Heart right ventricle (tissue), 16 donors: ENCODE data around the gene MAPK7. TPM values are rescaled to one million over a fixed set of nuclear protein-coding genes. Genes with fewer than 3 reads are reported as not detected.

Source experiments
- ATAC-seq, 8 donors: fragments of 200-7000 bp; cut with Tn5 transposase; one replicate each; pipeline ENCODE4 v1.9.1; 2020; ENCODE audit warnings: mild to moderate bottlenecking in 8 of 8, moderate library complexity in 8 of 8, moderate number of reproducible peaks in 1 of 8
- DNase-seq, 2 donors: peaks; one replicate each; pipeline ENCODE4 v3.0.0-alpha.2; 2020
- H3K27ac ChIP-seq, 10 donors: fragments of 200-600 bp; sonication (generic) in 2 of 10; one replicate each; pipeline versions ENCODE4 v1.5.0 to v1.8.0; 2020 to 2022; ENCODE audit warnings: mild to moderate bottlenecking in 3 of 10
- H3K27me3 ChIP-seq, 7 donors: fragments of 200-600 bp; one replicate each; pipeline ENCODE4 v1.8.0; 2021 to 2022; ENCODE audit warnings: mild to moderate bottlenecking in 2 of 7
- H3K36me3 ChIP-seq, 9 donors: fragments of 200-600 bp; sonication (generic) in 1 of 9; one replicate each; pipeline versions ENCODE4 v1.5.0 to v1.8.0; 2020 to 2022; ENCODE audit warnings: mild to moderate bottlenecking in 2 of 9
- H3K4me1 ChIP-seq, 9 donors: fragments of 200-600 bp; sonication (generic) in 1 of 9; one replicate each; pipeline versions ENCODE4 v1.5.0 to v1.8.0; 2020 to 2022; ENCODE audit warnings: mild to moderate bottlenecking in 4 of 9
- H3K4me3 ChIP-seq, 10 donors: fragments of 200-600 bp; sonication (generic) in 2 of 10; one replicate each; pipeline versions ENCODE4 v1.5.0 to v1.8.0; 2020 to 2022; ENCODE audit warnings: mild to moderate bottlenecking in 7 of 10, moderate library complexity in 2 of 10
- H3K9me3 ChIP-seq, 11 donors: fragments of 200-600 bp in 10 of 11; sonication (generic) in 2 of 11; one replicate each; pipeline versions ENCODE4 v1.5.0 to v1.8.0; 2013 to 2022; ENCODE audit warnings: mild to moderate bottlenecking in 2 of 11, control low read depth in 1 of 11, moderate library complexity in 1 of 11
- CTCF ChIP-seq, 9 donors: fragments of 200-600 bp; sonication (generic) in 2 of 9; IDR thresholded peaks; one replicate each; pipeline versions ENCODE4 v1.5.0 to v1.8.0; 2021 to 2022; ENCODE audit warnings: antibody characterized with exemption in 9 of 9, mild to moderate bottlenecking in 5 of 9, moderate library complexity in 1 of 9
- WGBS, 2 donors: extraction: QIAGEN DNeasy Blood & Tissue Kit; methylation state at CpG; one replicate each; pipeline ENCODE4 v1.1.7; 2013; ENCODE audit warnings: inconsistent platforms in 1 of 2; 5-methylcytosine and 5-hydroxymethylcytosine counted together
- intact Hi-C, 10 donors: fragments of 100-400 bp; cut with DNase I; formaldehyde crosslinking; loops; one replicate each; pipeline versions ENCODE4 v1.11.1 to v1.14.2; 2022
- polyA plus RNA-seq, 2 donors: library from polyadenylated mRNA; stranded (reverse); fragments of 200-250 nt; gene quantifications; one replicate each; pipeline ENCODE4 v1.2.3, GENCODE V29; 2013
- total RNA-seq, 10 donors: library from RNA; stranded (reverse); fragmentation: NEBNext Ultra II Directional in 3 of 10; extraction: Animal tissue kit (Norgen Biotek cat#: 25700) in 3 of 10; gene quantifications; one replicate each; pipeline versions ENCODE4 v1.2.1 to v1.2.4, GENCODE V29; 2021 to 2023
- donor health status: Arrhythmogenic right ventricular cardiomyopathy.
- donor health status: ischemic (EF 13 %, LVEDD 7.1; RV severe dilation, severe dysfunction).
- donor health status: healthy with polysubstance abuse.
- donor health status: DM: no; HTN: yes; CAD: no.
- donor health status: DM: no; HTN: no; CAD: no.
- donor health status: ischemic (EF 25% LVEDD 6.9; RV normal size, moderate dysfunction).
- donor health status: ischemic (EF 25% LVEDD 5.7; RV mildly dilated, moderate dysfunction).
- donor health status: healthy.
- donor health status: DM: yes; HTN: yes; CAD: no.
- donor health status: Ischemic cardiomyopathy.
- donor health status: ischemic (EF 35%, LVEDD 5.7; RV mildly dilated, moderate dysfunction).
- donor health status: nonischemic (EF 11% LVEDD 7.7; RV severe dilation, severe dysfunction).
- donor health status: DM: yes; HTN: yes; CAD: no.
- donor health status: PGD.
- donor health status: ischemic (EF 29% LVEDD 5.4; RV normal size, mild dysfunction).
- donor health status: nonischemic (EF 23%, LVEDD 6.1; RV moderate dilation, normal function).

The MAPK7 gene
- total and polyA plus RNA-seq, 12 donors = 7.3 to 16.6 (median 11.4) TPM

GRCh38 chr17:19403021-19403420 is 24.7 kb downstream of the MAPK7 start:
- no peak for DNase-seq
- no peak overlapping the region for H3K4me3 ChIP-seq
- TF ChIP-seq CTCF (IDR thresholded peaks at IDR 0.05) = no peak

GRCh38 chr17:19404264-19404663 is 26.0 kb downstream of the MAPK7 start:
- WGBS, 2 donors = 79 to 87% methylated on average over 1 of the region's 1 CpG
- Histone ChIP-seq H3K27me3 (no peaks in the 10 kb centered on the region), H3K4me3 (no peak overlapping the region), H3K27ac (no peak overlapping the region), H3K9me3 (no peaks in the 10 kb centered on the region), H3K4me1 (peaks cover 0 to 8% (median 0%) of the 10 kb centered on the region in 9 donors), H3K36me3 (no peaks in the 10 kb centered on the region)
- DNase-seq (no peak), ATAC-seq (no peak)
- no peak for TF ChIP-seq CTCF (IDR thresholded peaks at IDR 0.05)
- intact Hi-C loops = loop anchor here in 1 of 10 donors (5.0 kb wide), 1 partner anchor 33 kb away; no protein-coding TSS in a partner anchor

More at GRCh38 chr17:19403021-19403420, 24.7 kb downstream of the MAPK7 start:
- ATAC-seq = no peak
- no peaks in the 10 kb centered on the region for H3K36me3 ChIP-seq
- whole genome bisulfite sequencing, 2 donors = 97% methylated on average over 4 of the region's 4 CpGs
- H3K4me1 ChIP-seq = peaks cover 0 to 21% (median 11%) of the 10 kb centered on the region in 9 donors
- H3K9me3 ChIP-seq = no peaks in the 10 kb centered on the region
- intact Hi-C loops = loop anchor here in 1 of 10 donors (5.0 kb wide), 1 partner anchor 34 kb away; no protein-coding TSS in a partner anchor
- no peaks in the 10 kb centered on the region for H3K27me3 ChIP-seq
- no peak overlapping the region for H3K27ac ChIP-seq

- 92 to 93% methylated on average over 5 of the region's 5 CpGs for WGBS, 2 donors
- Histone ChIP-seq H3K4me1 (peaks cover 0 to 3% (median 0%) of the 10 kb centered on the region in 9 donors), H3K36me3 (no peaks in the 10 kb centered on the region)
Measured at GRCh38 chr17:19405114-19405513, 26.8 kb downstream of the MAPK7 start.

GRCh38 chr17:19407601-19408345 is 29.5 kb downstream of the MAPK7 start:
- H3K27me3 ChIP-seq = no peaks in the 10 kb centered on the region
- WGBS, 2 donors = 96 to 97% methylated on average over 10 of the region's 10 CpGs
- no peak overlapping the region for H3K4me3 ChIP-seq
- H3K4me1 ChIP-seq = peaks cover 0 to 15% (median 0%) of the 10 kb centered on the region in 9 donors
- no peaks in the 10 kb centered on the region for H3K9me3 ChIP-seq
- DNase-seq = no peak
- H3K27ac ChIP-seq = no peak overlapping the region
- no peaks in the 10 kb centered on the region for H3K36me3 ChIP-seq
- TF ChIP-seq CTCF (IDR thresholded peaks at IDR 0.05) = no peak
- intact Hi-C loops = loop anchor here in 1 of 10 donors (5.0 kb wide), 1 partner anchor 40 kb away; no protein-coding TSS in a partner anchor
- no peak for ATAC-seq

More at GRCh38 chr17:19405114-19405513, 26.8 kb downstream of the MAPK7 start:
- DNase-seq = no peak
- H3K27ac ChIP-seq = no peak overlapping the region
- intact Hi-C loops = loop anchor here in 1 of 10 donors (5.0 kb wide), 1 partner anchor 38 kb away; no protein-coding TSS in a partner anchor
- H3K27me3 ChIP-seq = no peaks in the 10 kb centered on the region
- TF ChIP-seq CTCF (IDR thresholded peaks at IDR 0.05) = no peak
- H3K9me3 ChIP-seq = no peaks in the 10 kb centered on the region
- no peak overlapping the region for H3K4me3 ChIP-seq
- ATAC-seq = no peak
